HG03060 (cell line): ENCODE data around the gene SYNPO2.
"Not testable (repeated sequence)": the region's sequence is repeated elsewhere in the genome, so short reads cannot be mapped to it uniquely, and the experiment has no call there.

Experiments used
- ATAC-seq: cut with Tn5 transposase; IDR thresholded peaks from one replicate; pipeline ENCODE4 v1.9.1; 2021; ENCODE audit warnings: low read depth, moderate number of reproducible peaks; ENCODE audit not compliant: unreplicated experiment

SYNPO2 gene

DNA sequence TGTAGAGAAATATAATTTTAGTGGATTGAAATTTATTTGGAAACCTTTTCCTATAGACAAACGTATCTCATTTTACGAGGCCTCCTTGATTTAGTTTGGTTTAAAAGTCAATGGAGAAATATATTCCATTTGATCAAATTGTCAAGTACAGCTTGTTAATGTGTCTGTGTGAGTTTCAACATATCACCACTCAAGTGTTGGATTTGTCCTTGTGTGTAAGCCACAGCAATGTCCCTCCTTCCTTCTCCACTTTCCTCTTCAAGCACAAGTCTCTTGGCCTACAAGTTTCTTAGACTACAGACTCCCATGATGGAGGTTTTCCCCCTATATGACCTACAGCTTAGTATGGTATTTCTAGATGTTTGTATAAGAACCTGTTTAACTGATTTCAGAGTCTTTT, 104.7 kb downstream of the SYNPO2 start:
- ATAC-seq = no peak

GRCh38 chr4:118994030-118994429, 105.4 kb downstream of the SYNPO2 start:
- ATAC-seq = no peak

DNA sequence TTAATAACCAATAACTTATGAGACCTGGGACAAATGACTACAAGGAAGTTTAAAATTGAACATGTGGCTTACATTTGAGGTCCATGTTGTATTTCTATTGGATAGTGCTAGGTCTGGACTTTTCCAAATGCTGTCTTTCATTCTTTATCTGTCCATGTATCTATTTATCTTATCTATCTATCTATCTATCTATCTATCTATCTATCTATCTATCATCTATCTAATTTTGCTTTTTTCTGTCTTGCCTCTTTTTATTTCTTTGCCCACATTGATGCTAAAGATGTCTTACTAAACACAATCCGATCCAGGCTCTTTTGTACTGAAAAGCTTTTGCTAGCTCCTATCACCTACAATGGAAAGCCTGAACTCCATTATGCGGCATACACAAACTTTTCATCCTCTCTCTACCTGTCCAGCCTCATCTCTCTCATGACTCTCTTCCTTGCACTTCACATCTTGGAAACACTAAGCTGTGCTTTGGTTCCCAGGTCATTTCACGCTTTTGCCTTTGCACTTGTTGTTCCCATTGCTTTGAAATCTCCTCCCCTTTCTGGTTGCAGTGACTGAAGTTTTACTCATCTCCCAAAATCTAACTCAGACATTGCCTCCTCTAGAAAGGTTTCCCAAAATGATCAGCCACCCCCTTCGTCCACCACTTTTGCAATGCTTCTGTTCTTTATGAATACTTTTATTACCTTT, 107.2 kb downstream of the SYNPO2 start:
- ATAC-seq = no peak

GRCh38 chr4:118997601-118998000, 108.9 kb downstream of the SYNPO2 start:
- no peak for ATAC-seq

DNA sequence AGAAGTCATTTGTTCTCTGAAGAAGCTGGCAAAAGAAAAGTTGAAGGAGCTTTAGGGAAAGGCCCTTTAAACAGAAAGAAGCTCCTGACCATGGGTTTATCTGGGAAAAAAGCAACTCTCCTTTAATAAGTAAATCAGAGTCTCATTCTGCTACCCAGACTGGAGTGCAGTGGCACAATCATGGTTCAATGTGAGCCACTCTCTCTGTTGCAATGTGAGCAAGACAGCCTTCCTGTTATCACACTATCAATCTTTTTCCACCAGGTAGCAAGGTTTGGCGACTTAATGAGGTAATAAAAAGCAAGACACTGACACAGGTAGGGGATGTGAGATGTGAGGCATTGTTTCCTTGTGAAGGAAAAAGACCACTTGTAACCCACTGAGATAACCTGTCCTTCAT, 111.3 kb downstream of the SYNPO2 start:
- no peak for ATAC-seq

DNA sequence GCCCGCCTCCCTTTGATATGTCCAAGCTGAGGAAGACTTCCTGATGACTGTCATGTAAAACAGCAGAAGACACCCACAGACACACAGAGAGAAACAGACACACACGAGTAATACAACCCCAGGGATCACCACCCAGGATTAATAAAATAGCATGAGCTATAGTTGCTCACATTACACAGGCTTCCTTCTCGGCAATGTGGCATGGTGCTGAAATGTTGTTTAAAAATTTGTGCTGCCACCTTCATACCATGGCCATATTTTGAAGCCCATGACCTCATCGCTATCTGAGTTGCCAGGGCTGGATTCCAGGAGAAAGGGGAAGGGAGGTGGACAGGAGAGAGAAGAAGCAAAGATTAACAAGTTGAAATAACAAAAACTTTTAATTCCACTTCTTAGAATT, 111.7 kb downstream of the SYNPO2 start:
- no peak for ATAC-seq

DNA sequence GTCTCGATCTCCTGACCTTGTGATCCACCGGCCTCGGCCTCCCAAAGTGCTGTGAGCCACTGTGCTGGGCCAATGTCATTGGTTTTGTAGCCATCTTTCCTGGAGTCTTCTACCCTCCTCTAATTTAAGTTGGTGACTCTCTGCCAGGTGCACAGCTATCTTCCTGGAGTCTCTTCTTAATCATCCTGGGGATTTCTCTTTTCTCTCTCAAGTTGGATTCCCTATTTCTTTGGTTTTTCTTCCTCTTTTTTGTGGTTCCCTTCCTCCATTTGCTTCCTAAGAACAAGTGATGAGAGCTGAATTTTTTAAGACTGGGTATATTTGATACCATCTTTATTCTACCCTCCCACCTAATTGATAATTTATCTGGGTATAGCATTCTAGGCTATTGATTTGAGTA, 113.8 kb downstream of the SYNPO2 start:
- ATAC-seq = no peak

GRCh38 chr4:119003001-119003400, 114.3 kb downstream of the SYNPO2 start:
- not testable (repeated sequence) for ATAC-seq

DNA sequence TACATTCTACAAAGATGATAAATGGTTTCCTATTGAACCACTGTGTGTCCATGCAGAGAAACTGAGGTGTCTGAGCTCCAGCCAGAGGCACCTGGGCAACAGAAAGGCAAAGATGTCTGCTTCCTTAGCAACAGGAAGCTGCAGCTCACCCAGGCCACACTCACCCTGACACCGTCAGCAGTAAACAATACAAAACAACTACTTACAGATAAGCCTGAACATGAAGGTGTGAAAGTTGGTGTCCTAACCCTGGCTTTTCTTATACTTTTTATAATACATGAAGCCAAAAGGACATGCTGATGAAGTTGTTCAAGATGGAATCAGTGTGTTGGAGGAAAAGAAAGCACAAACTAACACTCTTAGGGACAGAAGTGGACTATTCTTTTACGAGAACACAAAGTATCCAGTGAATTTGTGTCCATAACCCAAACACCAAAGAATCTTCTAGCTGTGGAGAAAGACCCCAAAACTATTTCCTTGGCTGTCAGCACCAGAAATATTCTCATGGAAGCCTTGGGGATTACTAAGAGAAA, 117.3 kb downstream of the SYNPO2 start:
- no peak for ATAC-seq

GRCh38 chr4:119008761-119009160, 120.1 kb downstream of the SYNPO2 start:
- ATAC-seq = no peak

GRCh38 chr4:119010221-119010620, 121.6 kb downstream of the SYNPO2 start:
- not testable (repeated sequence) for ATAC-seq

DNA sequence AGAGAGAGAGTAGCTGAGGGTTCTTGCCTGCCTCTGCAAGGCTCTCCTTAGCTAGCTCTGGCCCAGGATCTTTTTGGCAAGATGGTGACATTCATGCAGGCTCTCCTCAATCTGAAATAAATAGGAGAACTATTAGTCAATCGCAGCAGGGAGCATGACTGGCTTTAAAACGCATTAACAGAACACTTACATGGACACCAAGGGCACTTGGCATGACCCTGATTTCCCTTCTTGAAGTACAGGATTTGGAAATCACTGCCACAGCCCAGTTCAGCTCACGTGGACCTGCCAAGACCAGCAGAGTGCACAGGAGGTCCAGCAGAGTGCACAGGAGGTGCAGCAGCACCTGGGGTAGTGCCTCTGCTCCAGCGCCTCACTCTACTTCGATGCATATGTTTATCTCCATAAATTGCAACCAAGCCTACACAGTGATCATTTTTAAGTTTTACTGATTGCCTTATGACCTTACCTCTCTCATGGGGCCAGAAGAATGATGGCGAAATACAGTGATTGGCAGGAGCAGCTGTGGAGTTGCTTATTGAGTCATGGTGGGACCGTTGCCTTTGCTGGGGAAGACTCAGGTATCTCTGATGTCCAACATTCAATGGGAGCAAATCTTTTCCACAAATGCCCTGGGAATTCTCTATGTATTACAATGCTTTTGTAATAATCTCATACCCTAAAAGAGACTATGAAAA, 122.4 kb downstream of the SYNPO2 start:
- ATAC-seq = no peak

DNA sequence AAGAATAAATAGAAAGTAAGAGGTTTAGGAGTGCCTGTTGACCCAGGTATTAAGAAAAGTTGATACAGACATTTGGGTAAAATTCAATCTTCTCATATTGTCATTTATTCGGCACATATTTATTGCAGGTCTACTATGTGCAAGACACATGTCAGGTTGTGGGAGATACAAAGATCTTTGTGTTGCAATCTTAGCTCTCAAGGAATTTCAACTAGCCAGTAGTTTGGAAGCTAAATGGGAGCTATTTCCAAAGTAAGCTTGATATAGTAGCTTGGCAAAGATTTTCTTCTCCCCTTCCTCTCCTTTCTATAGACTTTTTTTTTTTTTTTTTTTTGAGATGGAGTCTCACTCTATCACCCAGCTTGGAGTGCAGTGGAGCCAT, 122.9 kb downstream of the SYNPO2 start:
- ATAC-seq = no peak

DNA sequence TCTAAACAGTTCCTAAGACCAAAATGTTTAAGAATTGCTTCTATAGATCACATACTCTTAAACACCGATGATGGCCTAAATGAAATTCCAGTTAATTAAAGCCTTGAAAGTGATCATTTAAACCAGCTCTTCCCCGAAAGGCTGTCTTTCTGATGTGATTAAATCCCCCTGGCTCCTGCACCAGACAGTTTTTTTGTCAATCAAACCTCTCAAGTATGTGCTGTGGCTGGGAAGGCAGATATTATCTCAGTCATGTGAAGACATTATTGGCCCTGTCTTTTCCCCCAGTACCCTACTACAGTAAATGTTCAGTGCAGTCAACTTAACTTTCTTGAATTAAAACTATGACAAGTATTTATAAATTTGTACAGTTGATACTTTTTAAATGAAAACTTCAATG, 126.0 kb downstream of the SYNPO2 start:
- ATAC-seq = no peak

- ATAC-seq = no peak
Observed at GRCh38 chr4:119016636-119017035, 128.0 kb downstream of the SYNPO2 start.

DNA sequence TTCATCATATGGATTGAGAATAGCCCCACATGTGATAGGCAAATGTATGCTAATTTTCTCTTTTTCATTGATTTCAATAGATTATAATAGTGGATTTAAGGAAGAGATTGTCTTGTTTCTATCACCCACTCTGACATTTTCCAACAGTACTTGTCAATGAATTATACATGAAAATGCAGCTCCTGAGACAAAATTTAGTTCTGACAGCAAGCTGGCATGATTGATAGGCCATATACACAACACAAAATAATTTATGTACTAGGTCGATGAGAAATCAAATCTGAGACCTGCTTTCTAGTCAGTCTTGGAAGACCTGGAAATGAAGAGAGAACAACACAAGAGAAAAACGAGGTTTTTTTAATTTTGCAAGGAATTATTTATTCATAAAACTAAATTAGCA, 129.0 kb downstream of the SYNPO2 start:
- ATAC-seq = no peak

GRCh38 chr4:119020158-119020557, 131.5 kb downstream of the SYNPO2 start:
- ATAC-seq = no peak

GRCh38 chr4:119022520-119022919, 133.9 kb downstream of the SYNPO2 start:
- ATAC-seq = not testable (repeated sequence)

DNA sequence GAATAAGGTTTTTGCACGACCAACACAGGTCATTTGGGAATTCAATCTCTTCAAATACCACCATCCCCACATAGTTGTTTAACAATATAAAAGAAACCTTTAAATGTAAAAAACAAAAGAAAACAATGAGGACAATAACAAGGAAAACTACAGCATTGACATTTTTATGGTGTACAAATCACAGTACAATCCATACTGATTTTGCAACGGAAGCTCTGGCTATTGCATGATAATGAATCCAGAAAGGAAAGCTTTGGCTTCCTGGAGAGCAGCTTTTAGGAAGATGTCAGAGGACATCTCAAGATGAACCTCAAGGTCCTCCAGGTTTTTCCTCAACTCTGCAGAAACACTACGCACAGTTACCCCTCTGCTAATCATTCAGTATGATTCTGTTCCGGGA, 135.4 kb downstream of the SYNPO2 start:
- no peak for ATAC-seq

GRCh38 chr4:119025420-119025819, 136.8 kb downstream of the SYNPO2 start:
- ATAC-seq = no peak

GRCh38 chr4:119025916-119026661, 137.4 kb downstream of the SYNPO2 start:
- no peak for ATAC-seq
